IMR-90 (cell line): ENCODE results near the gene POC1B.

ENCODE experiments used
- BHLHE40 ChIP-seq: fragments of 150-350 bp; IDR thresholded peaks from 2 replicates; pipeline ENCODE4 v1.6.1; 2016; ENCODE audit warnings: mild to moderate bottlenecking, low read depth, low read length
- CHD1 ChIP-seq: IDR thresholded peaks from 2 replicates; pipeline ENCODE4 v1.6.1; 2012; ENCODE audit warnings: low read depth, low read length, improper control_type of control experiment
- FOS ChIP-seq: fragments of 150-350 bp; IDR thresholded peaks from 2 replicates; pipeline ENCODE4 v1.6.1; 2016; ENCODE audit warnings: low read depth, low read length
- MAFK ChIP-seq: IDR thresholded peaks from 2 replicates; pipeline ENCODE4 v1.6.1; 2012; ENCODE audit warnings: low read depth, low read length, improper control_type of control experiment
- MAZ ChIP-seq: IDR thresholded peaks from 2 replicates; pipeline ENCODE4 v1.6.1; 2012; ENCODE audit warnings: low read depth, mild to moderate bottlenecking, low read length, improper control_type of control experiment, moderate library complexity, borderline replicate concordance
- MXI1 ChIP-seq: IDR thresholded peaks from 2 replicates; pipeline ENCODE4 v1.6.1; 2012; ENCODE audit warnings: low read depth, mild to moderate bottlenecking, low read length, moderate library complexity, borderline replicate concordance
- POLR2A ChIP-seq: IDR thresholded peaks from 2 replicates; pipeline ENCODE4 v1.6.1; 2012; ENCODE audit warnings: mild to moderate bottlenecking, low read depth, low read length
- RAD21 ChIP-seq: IDR thresholded peaks from 2 replicates; pipeline ENCODE4 v1.6.1; 2012; ENCODE audit warnings: low read length, improper control_type of control experiment
- RCOR1 ChIP-seq: IDR thresholded peaks from 2 replicates; pipeline ENCODE4 v1.6.1; 2012; ENCODE audit warnings: mild to moderate bottlenecking, low read length, improper control_type of control experiment; ENCODE audit not compliant: insufficient replicate concordance
- RFX5 ChIP-seq: IDR thresholded peaks from 2 replicates; pipeline ENCODE4 v1.8.0; 2012; ENCODE audit warnings: low read depth, mild to moderate bottlenecking, low read length, moderate library complexity
- SMC3 ChIP-seq: fragments of 150-350 bp; IDR thresholded peaks from 2 replicates; pipeline ENCODE4 v1.6.1; 2016; ENCODE audit warnings: low read depth, mild to moderate bottlenecking, antibody characterized with exemption, low read length, moderate library complexity
- TF ChIP-seq, protein P1 (sequence below): conservative IDR thresholded peaks from 2 replicates; pipeline ENCODE4 v1.5.1; 2012; ENCODE audit warnings: mild to moderate bottlenecking, low read depth, low read length, improper control_type of control experiment
- TF ChIP-seq, protein P2 (sequence below): fragments of 150-350 bp; IDR thresholded peaks from 2 replicates; pipeline ENCODE4 v1.6.1; 2016; ENCODE audit warnings: low read depth, mild to moderate bottlenecking, low read length, moderate library complexity, borderline replicate concordance
- TF ChIP-seq, protein P3 (sequence below): fragments of 150-350 bp; IDR thresholded peaks from 2 replicates; pipeline ENCODE4 v1.6.1; 2017; ENCODE audit warnings: mild to moderate bottlenecking, antibody characterized with exemption, low read length, low read depth

DNA sequence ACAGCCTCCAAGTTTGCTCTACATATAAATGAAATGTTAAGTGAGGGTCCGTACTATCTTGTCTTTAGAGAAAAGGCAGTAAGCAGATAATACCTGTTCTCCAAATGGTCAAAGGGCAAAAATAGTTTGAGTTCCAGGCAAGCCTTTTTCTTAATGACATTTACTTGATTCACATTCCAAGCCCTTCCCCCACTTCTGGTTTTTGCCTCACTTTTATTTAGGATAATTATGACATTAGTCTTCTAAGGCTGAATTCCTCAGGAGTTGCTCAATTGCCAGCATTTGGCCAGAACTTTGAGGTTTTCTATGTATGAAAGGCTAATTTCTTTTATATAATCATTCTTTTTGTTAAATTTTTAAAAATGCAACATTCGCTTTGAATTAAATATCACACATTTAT, 111.0 kb downstream of the POC1B start:
- TF ChIP-seq, protein P1, sequence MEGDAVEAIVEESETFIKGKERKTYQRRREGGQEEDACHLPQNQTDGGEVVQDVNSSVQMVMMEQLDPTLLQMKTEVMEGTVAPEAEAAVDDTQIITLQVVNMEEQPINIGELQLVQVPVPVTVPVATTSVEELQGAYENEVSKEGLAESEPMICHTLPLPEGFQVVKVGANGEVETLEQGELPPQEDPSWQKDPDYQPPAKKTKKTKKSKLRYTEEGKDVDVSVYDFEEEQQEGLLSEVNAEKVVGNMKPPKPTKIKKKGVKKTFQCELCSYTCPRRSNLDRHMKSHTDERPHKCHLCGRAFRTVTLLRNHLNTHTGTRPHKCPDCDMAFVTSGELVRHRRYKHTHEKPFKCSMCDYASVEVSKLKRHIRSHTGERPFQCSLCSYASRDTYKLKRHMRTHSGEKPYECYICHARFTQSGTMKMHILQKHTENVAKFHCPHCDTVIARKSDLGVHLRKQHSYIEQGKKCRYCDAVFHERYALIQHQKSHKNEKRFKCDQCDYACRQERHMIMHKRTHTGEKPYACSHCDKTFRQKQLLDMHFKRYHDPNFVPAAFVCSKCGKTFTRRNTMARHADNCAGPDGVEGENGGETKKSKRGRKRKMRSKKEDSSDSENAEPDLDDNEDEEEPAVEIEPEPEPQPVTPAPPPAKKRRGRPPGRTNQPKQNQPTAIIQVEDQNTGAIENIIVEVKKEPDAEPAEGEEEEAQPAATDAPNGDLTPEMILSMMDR = no peak
- TF ChIP-seq POLR2A (no peak), BHLHE40 (no peak), RFX5 (no peak), CHD1 (no peak), RAD21 (no peak), MAFK (no peak), RCOR1 (no peak), MAZ (no peak), SMC3 (no peak), MXI1 (no peak), FOS (no peak)
- TF ChIP-seq, protein P2, sequence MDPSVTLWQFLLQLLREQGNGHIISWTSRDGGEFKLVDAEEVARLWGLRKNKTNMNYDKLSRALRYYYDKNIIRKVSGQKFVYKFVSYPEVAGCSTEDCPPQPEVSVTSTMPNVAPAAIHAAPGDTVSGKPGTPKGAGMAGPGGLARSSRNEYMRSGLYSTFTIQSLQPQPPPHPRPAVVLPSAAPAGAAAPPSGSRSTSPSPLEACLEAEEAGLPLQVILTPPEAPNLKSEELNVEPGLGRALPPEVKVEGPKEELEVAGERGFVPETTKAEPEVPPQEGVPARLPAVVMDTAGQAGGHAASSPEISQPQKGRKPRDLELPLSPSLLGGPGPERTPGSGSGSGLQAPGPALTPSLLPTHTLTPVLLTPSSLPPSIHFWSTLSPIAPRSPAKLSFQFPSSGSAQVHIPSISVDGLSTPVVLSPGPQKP = no peak
- TF ChIP-seq, protein P3, sequence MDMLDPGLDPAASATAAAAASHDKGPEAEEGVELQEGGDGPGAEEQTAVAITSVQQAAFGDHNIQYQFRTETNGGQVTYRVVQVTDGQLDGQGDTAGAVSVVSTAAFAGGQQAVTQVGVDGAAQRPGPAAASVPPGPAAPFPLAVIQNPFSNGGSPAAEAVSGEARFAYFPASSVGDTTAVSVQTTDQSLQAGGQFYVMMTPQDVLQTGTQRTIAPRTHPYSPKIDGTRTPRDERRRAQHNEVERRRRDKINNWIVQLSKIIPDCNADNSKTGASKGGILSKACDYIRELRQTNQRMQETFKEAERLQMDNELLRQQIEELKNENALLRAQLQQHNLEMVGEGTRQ = no peak
